Astrocyte (in vitro differentiated cells and primary cell): ENCODE results near the gene UTP11. TPM values are rescaled to one million over a fixed set of nuclear protein-coding genes. Genes with fewer than 3 reads are reported as not detected.

Experiments
- DNase-seq: peaks from one replicate; pipeline ENCODE4 v3.0.0-alpha.2; 2010; ENCODE audit warnings: low read depth
- FAIRE-seq: peaks from 2 replicates; lab custom pipeline; 2011; peaks lifted over from hg19 to GRCh38; lab: Jason Lieb, UNC
- H2AFZ ChIP-seq: 2 replicates; pipeline ENCODE4 v1.6.0; 2012; ENCODE audit warnings: low read depth, low read length, inconsistent platforms
- H3K27ac ChIP-seq: 2 replicates; pipeline ENCODE4 v1.5.1; 2011; ENCODE audit warnings: low read depth, low read length, inconsistent platforms
- H3K27me3 ChIP-seq: 2 replicates; pipeline ENCODE4 v1.6.0; 2011; ENCODE audit warnings: low read length, inconsistent platforms; ENCODE audit not compliant: insufficient read depth
- H3K36me3 ChIP-seq: 2 replicates; pipeline ENCODE4 v1.5.1; 2011; ENCODE audit warnings: low read length, inconsistent platforms; ENCODE audit not compliant: insufficient read depth
- H3K4me1 ChIP-seq: 2 replicates; pipeline ENCODE4 v1.5.1; 2011; ENCODE audit warnings: low read length, inconsistent platforms; ENCODE audit not compliant: insufficient read depth
- H3K4me2 ChIP-seq: 2 replicates; pipeline ENCODE4 v1.6.0; 2012; ENCODE audit warnings: low read length, inconsistent platforms
- H3K4me3 ChIP-seq: 2 replicates; pipeline ENCODE4 v1.5.1; 2011; ENCODE audit warnings: low read depth, mild to moderate bottlenecking, low read length, inconsistent platforms; ENCODE audit not compliant: insufficient read depth
- H3K79me2 ChIP-seq: 2 replicates; pipeline ENCODE4 v1.6.0; 2012; ENCODE audit warnings: mild to moderate bottlenecking, low read length, inconsistent platforms; ENCODE audit not compliant: insufficient read depth
- H3K9ac ChIP-seq: 2 replicates; pipeline ENCODE4 v1.6.0; 2012; ENCODE audit warnings: mild to moderate bottlenecking, low read length, inconsistent platforms
- H3K9me3 ChIP-seq: 2 replicates; pipeline ENCODE4 v1.5.1; 2012; ENCODE audit warnings: low read depth, mild to moderate bottlenecking, low read length, inconsistent platforms; ENCODE audit not compliant: insufficient read depth
- H4K20me1 ChIP-seq: 2 replicates; pipeline ENCODE4 v1.6.0; 2012; ENCODE audit warnings: low read length, inconsistent platforms; ENCODE audit not compliant: insufficient read depth
- H3K27ac Mint-ChIP-seq: one replicate; pipeline ENCODE4 v1.8.0; 2021; ENCODE audit warnings: mild to moderate bottlenecking, mixed read lengths; ENCODE audit not compliant: unreplicated experiment
- H3K27me3 Mint-ChIP-seq: one replicate; pipeline ENCODE4 v1.8.0; 2021; ENCODE audit warnings: low read depth, mixed read lengths; ENCODE audit not compliant: unreplicated experiment
- H3K36me3 Mint-ChIP-seq: one replicate; pipeline ENCODE4 v1.8.0; 2021; ENCODE audit warnings: low read depth, mixed read lengths; ENCODE audit not compliant: unreplicated experiment
- H3K4me1 Mint-ChIP-seq: one replicate; pipeline ENCODE4 v1.8.0; 2021; ENCODE audit warnings: low read depth, mixed read lengths; ENCODE audit not compliant: unreplicated experiment
- H3K4me3 Mint-ChIP-seq: one replicate; pipeline ENCODE4 v1.8.0; 2021; ENCODE audit warnings: mild to moderate bottlenecking, moderate library complexity, mixed read lengths; ENCODE audit not compliant: unreplicated experiment
- H3K9me3 Mint-ChIP-seq: one replicate; pipeline ENCODE4 v1.8.0; 2021; ENCODE audit warnings: mild to moderate bottlenecking, mixed read lengths; ENCODE audit not compliant: unreplicated experiment
- EZH2 ChIP-seq: IDR thresholded peaks from 2 replicates; pipeline ENCODE4 v1.6.1; 2012; ENCODE audit warnings: mild to moderate bottlenecking, low read length, inconsistent platforms; ENCODE audit not compliant: insufficient read depth
- total RNA-seq: library from RNA; stranded (reverse); gene quantifications from 2 replicates; pipeline ENCODE4 v1.2.1, GENCODE V29; 2021
- TF ChIP-seq, protein P1 (sequence below): IDR thresholded peaks from 2 replicates; pipeline ENCODE4 v1.5.1; 2011; ENCODE audit warnings: low read depth, mild to moderate bottlenecking, inconsistent platforms, low read length, moderate library complexity; ENCODE audit not compliant: insufficient read depth

UTP11 gene
- total RNA-seq, 1 donor from 2014 or later = 42.6 TPM

- Histone ChIP-seq H3K27ac (no peak overlapping the region), H3K79me2 (peaks cover 6% of the 10 kb centered on the region), H3K9ac (no peak overlapping the region), H4K20me1 (peaks cover 51% of the 10 kb centered on the region), H3K27me3 (no peaks in the 10 kb centered on the region), H2AFZ (no peak overlapping the region), H3K4me2 (no peak overlapping the region), H3K4me1 (no peaks in the 10 kb centered on the region), H3K4me3 (no peak overlapping the region), H3K36me3 (peaks cover 65% of the 10 kb centered on the region), H3K9me3 (no peaks in the 10 kb centered on the region)
- Mint-ChIP-seq H3K4me1 (peaks cover 14% of the 10 kb centered on the region), H3K36me3 (peaks cover 19% of the 10 kb centered on the region), H3K27ac (no peak overlapping the region), H3K4me3 (no peak overlapping the region), H3K27me3 (no peaks in the 10 kb centered on the region), H3K9me3 (no peaks in the 10 kb centered on the region)
- DNase-seq = no peak
- TF ChIP-seq, protein P1, sequence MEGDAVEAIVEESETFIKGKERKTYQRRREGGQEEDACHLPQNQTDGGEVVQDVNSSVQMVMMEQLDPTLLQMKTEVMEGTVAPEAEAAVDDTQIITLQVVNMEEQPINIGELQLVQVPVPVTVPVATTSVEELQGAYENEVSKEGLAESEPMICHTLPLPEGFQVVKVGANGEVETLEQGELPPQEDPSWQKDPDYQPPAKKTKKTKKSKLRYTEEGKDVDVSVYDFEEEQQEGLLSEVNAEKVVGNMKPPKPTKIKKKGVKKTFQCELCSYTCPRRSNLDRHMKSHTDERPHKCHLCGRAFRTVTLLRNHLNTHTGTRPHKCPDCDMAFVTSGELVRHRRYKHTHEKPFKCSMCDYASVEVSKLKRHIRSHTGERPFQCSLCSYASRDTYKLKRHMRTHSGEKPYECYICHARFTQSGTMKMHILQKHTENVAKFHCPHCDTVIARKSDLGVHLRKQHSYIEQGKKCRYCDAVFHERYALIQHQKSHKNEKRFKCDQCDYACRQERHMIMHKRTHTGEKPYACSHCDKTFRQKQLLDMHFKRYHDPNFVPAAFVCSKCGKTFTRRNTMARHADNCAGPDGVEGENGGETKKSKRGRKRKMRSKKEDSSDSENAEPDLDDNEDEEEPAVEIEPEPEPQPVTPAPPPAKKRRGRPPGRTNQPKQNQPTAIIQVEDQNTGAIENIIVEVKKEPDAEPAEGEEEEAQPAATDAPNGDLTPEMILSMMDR = no peak
- TF ChIP-seq EZH2 = no peak
- FAIRE-seq = no peak
These were observed 10.3 kb downstream of the UTP11 start for GRCh38 chr1:38022810-38023209.

GRCh38 chr1:38025233-38025632 is 12.7 kb downstream of the UTP11 start:
- peaks cover 15% of the 10 kb centered on the region for H3K36me3 Mint-ChIP-seq
- DNase-seq = no peak
- no peak for FAIRE-seq
- H3K4me1 Mint-ChIP-seq = peaks cover 33% of the 10 kb centered on the region
- Histone ChIP-seq H3K27ac (no peak overlapping the region), H3K4me3 (no peak overlapping the region), H3K36me3 (peaks cover 45% of the 10 kb centered on the region), H3K4me2 (no peak overlapping the region), H3K9ac (no peak overlapping the region), H4K20me1 (peaks cover 40% of the 10 kb centered on the region), H3K9me3 (no peaks in the 10 kb centered on the region), H3K79me2 (no peaks in the 10 kb centered on the region), H3K27me3 (no peaks in the 10 kb centered on the region), H2AFZ (no peak overlapping the region), H3K4me1 (peaks cover 19% of the 10 kb centered on the region)
- H3K27me3 Mint-ChIP-seq = no peaks in the 10 kb centered on the region
- TF ChIP-seq, protein P1 = no peak
- TF ChIP-seq EZH2 = no peak
- H3K9me3 Mint-ChIP-seq = no peaks in the 10 kb centered on the region
- H3K27ac Mint-ChIP-seq = no peak overlapping the region
- no peak overlapping the region for H3K4me3 Mint-ChIP-seq

DNA sequence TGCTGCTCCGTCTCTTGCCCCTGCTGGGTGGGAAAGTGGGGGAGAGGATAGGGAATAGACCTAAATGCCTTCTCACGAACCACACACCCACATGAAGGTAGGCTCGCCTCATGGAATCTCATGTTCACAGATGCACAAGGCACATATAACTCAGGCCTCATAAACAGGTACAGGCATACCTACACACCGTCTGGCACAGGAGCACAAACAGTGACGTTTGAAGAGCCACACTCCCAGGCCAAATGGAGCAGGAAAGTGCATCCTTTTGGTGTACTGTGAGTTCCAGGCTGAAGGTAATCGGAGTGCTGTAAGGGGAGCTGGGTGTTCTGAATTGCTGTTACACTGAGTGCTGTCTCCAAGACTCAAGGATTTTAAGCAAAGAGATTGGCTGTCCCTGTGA is 13.1 kb downstream of the UTP11 start:
- peaks cover 32% of the 10 kb centered on the region for H3K4me1 Mint-ChIP-seq
- H3K27ac Mint-ChIP-seq = peak overlapping the region; percentile 18
- H3K4me3 Mint-ChIP-seq = no peak overlapping the region
- peaks cover 15% of the 10 kb centered on the region for H3K36me3 Mint-ChIP-seq
- no peaks in the 10 kb centered on the region for H3K79me2 ChIP-seq
- no peak for DNase-seq
- no peak for TF ChIP-seq EZH2
- TF ChIP-seq, protein P1 = no peak
- H3K36me3 ChIP-seq = peaks cover 40% of the 10 kb centered on the region
- H3K27me3 Mint-ChIP-seq = no peaks in the 10 kb centered on the region
- H3K4me3 ChIP-seq = no peak overlapping the region
- no peak overlapping the region for H3K9ac ChIP-seq
- no peaks in the 10 kb centered on the region for H3K27me3 ChIP-seq
- FAIRE-seq = no peak
- no peaks in the 10 kb centered on the region for H3K9me3 Mint-ChIP-seq
- peaks cover 24% of the 10 kb centered on the region for H3K4me1 ChIP-seq
- H3K9me3 ChIP-seq = no peaks in the 10 kb centered on the region
- H3K4me2 ChIP-seq = no peak overlapping the region
- peaks cover 36% of the 10 kb centered on the region for H4K20me1 ChIP-seq
- no peak overlapping the region for H3K27ac ChIP-seq
- no peak overlapping the region for H2AFZ ChIP-seq
